Activated T-cell treated with anti-CD3 and anti-CD28 coated beads, Interleukin-2, amount 50 U/mL, for 4 hours (primary cell): Measurements from ENCODE around the gene BCAP29. TPM values are rescaled to one million over a fixed set of nuclear protein-coding genes. Genes with fewer than 3 reads are reported as not detected.
"Not testable (repeated sequence)": the region's sequence is repeated elsewhere in the genome, so short reads cannot be mapped to it uniquely, and the experiment has no call there.

ENCODE experiments used
- ATAC-seq, 2 donors: fragments of 200-7000 bp; cut with Tn5 transposase; one replicate each; pipeline ENCODE4 v1.10.0; 2021
- DNase-seq: peaks from one replicate; pipeline ENCODE4 v3.0.0-alpha.2; 2020
- H3K27me3 Mint-ChIP-seq: one replicate; pipeline ENCODE4 v1.8.0; 2021; ENCODE audit warnings: low read depth, mixed read lengths
- H3K36me3 Mint-ChIP-seq: one replicate; pipeline ENCODE4 v1.8.0; 2022; ENCODE audit warnings: mixed read lengths; ENCODE audit not compliant: insufficient read depth
- H3K4me1 Mint-ChIP-seq: one replicate; pipeline ENCODE4 v1.8.0; 2021; ENCODE audit warnings: low read depth, mixed read lengths
- H3K4me3 Mint-ChIP-seq: one replicate; pipeline ENCODE4 v1.8.0; 2021; ENCODE audit warnings: mild to moderate bottlenecking, moderate library complexity, mixed read lengths
- H3K9me3 Mint-ChIP-seq: one replicate; pipeline ENCODE4 v1.8.0; 2021; ENCODE audit warnings: mixed read lengths
- total RNA-seq, 3 donors: library from RNA; stranded (reverse); gene quantifications; one replicate each; pipeline ENCODE4 v1.2.1, GENCODE V29; 2021

Gene BCAP29
- total RNA-seq, 3 donors from 2014 or later: 26.5 to 29.2 (median 27.8) TPM

GRCh38 chr7:107627002-107627401 is 47.0 kb downstream of the BCAP29 start:
- H3K4me1 Mint-ChIP-seq: no peaks in the 10 kb centered on the region
- H3K9me3 Mint-ChIP-seq: peaks cover 6% of the 10 kb centered on the region
- no peak overlapping the region for H3K4me3 Mint-ChIP-seq
- DNase-seq (no peak), ATAC-seq (no peak)
- H3K27me3 Mint-ChIP-seq: peaks cover 2% of the 10 kb centered on the region
- peaks cover 2% of the 10 kb centered on the region for H3K36me3 Mint-ChIP-seq

GRCh38 chr7:107628461-107629064 is 48.5 kb downstream of the BCAP29 start:
- ATAC-seq (no peak), DNase-seq (no peak)
- H3K4me3 Mint-ChIP-seq: no peak overlapping the region
- H3K36me3 Mint-ChIP-seq: peaks cover 2% of the 10 kb centered on the region
- peaks cover 3% of the 10 kb centered on the region for H3K4me1 Mint-ChIP-seq
- H3K9me3 Mint-ChIP-seq: peaks cover 6% of the 10 kb centered on the region
- H3K27me3 Mint-ChIP-seq: peaks cover 3% of the 10 kb centered on the region

GRCh38 chr7:107630342-107630741 is 50.3 kb downstream of the BCAP29 start:
- H3K36me3 Mint-ChIP-seq: peaks cover 2% of the 10 kb centered on the region
- no peak for DNase-seq
- no peak for ATAC-seq
- H3K9me3 Mint-ChIP-seq: peaks cover 6% of the 10 kb centered on the region
- H3K4me1 Mint-ChIP-seq: peaks cover 3% of the 10 kb centered on the region
- peaks cover 3% of the 10 kb centered on the region for H3K27me3 Mint-ChIP-seq
- no peak overlapping the region for H3K4me3 Mint-ChIP-seq

- no peak for DNase-seq
- Mint-ChIP-seq H3K27me3 (peaks cover 3% of the 10 kb centered on the region), H3K9me3 (peaks cover 6% of the 10 kb centered on the region), H3K36me3 (peaks cover 2% of the 10 kb centered on the region), H3K4me3 (no peak overlapping the region), H3K4me1 (peaks cover 3% of the 10 kb centered on the region)
- no peak for ATAC-seq
Observed at GRCh38 chr7:107631588-107632491, 51.8 kb downstream of the BCAP29 start.

GRCh38 chr7:107632492-107632865 is 52.4 kb downstream of the BCAP29 start:
- Mint-ChIP-seq H3K4me3 (no peak overlapping the region), H3K27me3 (peaks cover 3% of the 10 kb centered on the region), H3K4me1 (peaks cover 3% of the 10 kb centered on the region), H3K9me3 (no peaks in the 10 kb centered on the region), H3K36me3 (no peaks in the 10 kb centered on the region)
- ATAC-seq: no peak
- no peak for DNase-seq

- Mint-ChIP-seq H3K4me1 (peaks cover 4% of the 10 kb centered on the region), H3K4me3 (no peak overlapping the region), H3K9me3 (no peaks in the 10 kb centered on the region), H3K36me3 (no peaks in the 10 kb centered on the region), H3K27me3 (peaks cover 7% of the 10 kb centered on the region)
- ATAC-seq (no peak), DNase-seq (no peak)
Observed at GRCh38 chr7:107638594-107638993, 58.5 kb downstream of the BCAP29 start.

GRCh38 chr7:107639070-107639469 is 59.0 kb downstream of the BCAP29 start:
- H3K36me3 Mint-ChIP-seq, ATAC-seq, H3K4me1 Mint-ChIP-seq, H3K4me3 Mint-ChIP-seq, H3K9me3 Mint-ChIP-seq, H3K27me3 Mint-ChIP-seq, DNase-seq: not testable (repeated sequence)

- Mint-ChIP-seq H3K27me3 (peaks cover 7% of the 10 kb centered on the region), H3K9me3 (peaks cover 4% of the 10 kb centered on the region), H3K4me3 (no peak overlapping the region), H3K36me3 (no peaks in the 10 kb centered on the region), H3K4me1 (peaks cover 7% of the 10 kb centered on the region)
- ATAC-seq (no peak), DNase-seq (no peak)
Observed at GRCh38 chr7:107641676-107642075, 61.6 kb downstream of the BCAP29 start.

- no peak overlapping the region for H3K4me3 Mint-ChIP-seq
- DNase-seq (no peak), ATAC-seq (no peak)
- H3K4me1 Mint-ChIP-seq: peaks cover 7% of the 10 kb centered on the region
- peaks cover 4% of the 10 kb centered on the region for H3K9me3 Mint-ChIP-seq
- peaks cover 7% of the 10 kb centered on the region for H3K27me3 Mint-ChIP-seq
- no peaks in the 10 kb centered on the region for H3K36me3 Mint-ChIP-seq
Observed at GRCh38 chr7:107642501-107642900, 62.5 kb downstream of the BCAP29 start.

GRCh38 chr7:107643407-107643806 is 63.4 kb downstream of the BCAP29 start:
- Mint-ChIP-seq H3K4me1 (peaks cover 5% of the 10 kb centered on the region), H3K9me3 (peaks cover 4% of the 10 kb centered on the region), H3K27me3 (peaks cover 3% of the 10 kb centered on the region), H3K4me3 (no peak overlapping the region), H3K36me3 (no peaks in the 10 kb centered on the region)
- no peak for ATAC-seq
- DNase-seq: no peak

- peaks cover 4% of the 10 kb centered on the region for H3K9me3 Mint-ChIP-seq
- ATAC-seq (no peak), DNase-seq (no peak)
- H3K27me3 Mint-ChIP-seq: peaks cover 3% of the 10 kb centered on the region
- peaks cover 3% of the 10 kb centered on the region for H3K4me1 Mint-ChIP-seq
- H3K36me3 Mint-ChIP-seq: no peaks in the 10 kb centered on the region
- no peak overlapping the region for H3K4me3 Mint-ChIP-seq
Observed at GRCh38 chr7:107643938-107644308, 63.9 kb downstream of the BCAP29 start.

GRCh38 chr7:107644309-107644974 is 64.4 kb downstream of the BCAP29 start:
- Mint-ChIP-seq H3K27me3 (peaks cover 5% of the 10 kb centered on the region), H3K36me3 (no peaks in the 10 kb centered on the region), H3K4me3 (no peak overlapping the region), H3K4me1 (peaks cover 3% of the 10 kb centered on the region), H3K9me3 (peaks cover 4% of the 10 kb centered on the region)
- ATAC-seq: no peak
- DNase-seq: no peak

- no peak for ATAC-seq
- no peak for DNase-seq
- peaks cover 26% of the 10 kb centered on the region for H3K27me3 Mint-ChIP-seq
- H3K4me3 Mint-ChIP-seq: no peak overlapping the region
- no peaks in the 10 kb centered on the region for H3K4me1 Mint-ChIP-seq
- no peaks in the 10 kb centered on the region for H3K9me3 Mint-ChIP-seq
- no peaks in the 10 kb centered on the region for H3K36me3 Mint-ChIP-seq
Observed at GRCh38 chr7:107652642-107653041, 72.6 kb downstream of the BCAP29 start.

GRCh38 chr7:107658467-107658866 is 78.4 kb downstream of the BCAP29 start:
- Mint-ChIP-seq H3K9me3 (no peaks in the 10 kb centered on the region), H3K4me3 (no peak overlapping the region), H3K27me3 (peaks cover 37% of the 10 kb centered on the region), H3K4me1 (peaks cover 30% of the 10 kb centered on the region), H3K36me3 (no peaks in the 10 kb centered on the region)
- no peak for ATAC-seq
- no peak for DNase-seq
